GM12878 (cell line): ENCODE data around the gene PGLYRP4. TPM values are rescaled to one million over a fixed set of nuclear protein-coding genes. Genes with fewer than 3 reads are reported as not detected.

ENCODE experiments used
- ATAC-seq: fragments of 200-7000 bp; cut with Tn5 transposase; 3 replicates; pipeline ENCODE4 v1.9.1; 2020; ENCODE audit warnings: mild to moderate bottlenecking, moderate library complexity
- BruUV-seq: library from RNA; stranded (reverse); fragments of 400-500 nt; replicated peaks from 2 replicates; lab custom pipeline; 2021; lab: Mats Ljungman, UMichigan
- CTCF ChIA-PET: fragments of 300-600 bp; sonication (Branson Sonifier 250); formaldehyde crosslinking; extraction: SDS; loops from one replicate; lab custom pipeline; 2021; ENCODE audit warnings: inconsistent platforms; lab: Yijun Ruan, JAX
- POLR2A ChIA-PET: fragments of 350-600 bp; formaldehyde crosslinking; extraction: SDS; loops from one replicate; lab custom pipeline; 2021; ENCODE audit warnings: inconsistent platforms; lab: Charles Lee
- RAD21 ChIA-PET: fragments of 300-600 bp; sonication (Branson Sonifier 250); formaldehyde crosslinking; loops from one replicate; lab custom pipeline; 2023; ENCODE audit warnings: antibody characterized with exemption; ENCODE audit not compliant: unreplicated experiment; lab: Charles Lee
- SMC1A ChIA-PET: fragments of 300-600 bp; sonication (Branson Sonifier 250); formaldehyde crosslinking; loops from one replicate; lab custom pipeline; 2023; ENCODE audit not compliant: unreplicated experiment, uncharacterized antibody; lab: Charles Lee
- DNase-seq: peaks from one replicate; pipeline ENCODE4 v3.0.0-alpha.2; 2011; ENCODE audit warnings: low read depth, low spot score
- FAIRE-seq: peaks from 3 replicates; lab custom pipeline; 2011; peaks lifted over from hg19 to GRCh38; lab: Jason Lieb, UNC
- H2AFZ ChIP-seq: 2 replicates; pipeline ENCODE4 v1.6.0; 2011; ENCODE audit warnings: low read depth, low read length, control low read depth; ENCODE audit not compliant: control insufficient read depth
- H3K27ac ChIP-seq: 2 replicates; pipeline ENCODE4 v1.5.1; 2011; ENCODE audit warnings: control low read depth; ENCODE audit not compliant: control insufficient read depth, insufficient read depth
- H3K27me3 ChIP-seq, 2 experiments: replicated peaks in 1 of 2; 2 replicates each; pipeline versions ENCODE4 v1.6.0 to v1.6.1; 2011; ENCODE audit warnings: low read length in 1 of 2; ENCODE audit not compliant: control insufficient read depth in 2 of 2, insufficient read depth in 2 of 2
- H3K36me3 ChIP-seq, 2 experiments: 2 replicates each; pipeline ENCODE4 v1.5.1; 2011; ENCODE audit warnings: low read length in 1 of 2; ENCODE audit not compliant: control insufficient read depth in 2 of 2, insufficient read depth in 2 of 2
- H3K4me1 ChIP-seq: 2 replicates; pipeline ENCODE4 v1.6.1; 2011; ENCODE audit warnings: mild to moderate bottlenecking, low read length, moderate library complexity, mixed read lengths; ENCODE audit not compliant: control insufficient read depth, insufficient read depth
- H3K4me2 ChIP-seq: 2 replicates; pipeline ENCODE4 v1.6.0; 2011; ENCODE audit warnings: control low read depth; ENCODE audit not compliant: control insufficient read depth, insufficient read depth
- H3K4me3 ChIP-seq: fragments of 200-600 bp; sonication (generic); 2 replicates; pipeline ENCODE4 v1.5.1; 2016
- H3K79me2 ChIP-seq: 2 replicates; pipeline ENCODE4 v1.6.0; 2011; ENCODE audit warnings: low read length; ENCODE audit not compliant: control insufficient read depth, insufficient read depth
- H3K9ac ChIP-seq: 2 replicates; pipeline ENCODE4 v1.8.0; 2011; ENCODE audit warnings: low read length, control low read depth, mixed read lengths; ENCODE audit not compliant: control insufficient read depth, insufficient read depth
- H3K9me3 ChIP-seq: replicated peaks from 3 replicates; pipeline ENCODE4 v1.5.1; 2011; ENCODE audit warnings: mild to moderate bottlenecking, low read length; ENCODE audit not compliant: control insufficient read depth, insufficient read depth
- H4K20me1 ChIP-seq: 2 replicates; pipeline ENCODE4 v1.6.0; 2011; ENCODE audit not compliant: control insufficient read depth, insufficient read depth
- ATF7 ChIP-seq: fragments of 450-650 bp; IDR thresholded peaks from 2 replicates; pipeline ENCODE4 v1.6.1; 2016; ENCODE audit warnings: low read depth, mild to moderate bottlenecking
- POLR2AphosphoS2 ChIP-seq: IDR thresholded peaks from 2 replicates; pipeline ENCODE4 v1.6.1; 2011; ENCODE audit warnings: low read depth, mild to moderate bottlenecking, low read length, improper control_type of control experiment, moderate library complexity
- PRDM15 ChIP-seq: fragments of 450-650 bp; formaldehyde crosslinking; IDR thresholded peaks from 2 replicates; pipeline ENCODE4 v1.4.0; 2020; ENCODE audit warnings: mild to moderate bottlenecking, moderate library complexity
- RAD21 ChIP-seq: IDR thresholded peaks from 2 replicates; pipeline ENCODE4 v1.6.1; 2011; ENCODE audit warnings: mild to moderate bottlenecking, low read depth, low read length, moderate library complexity; ENCODE audit not compliant: insufficient read depth
- SPI1 ChIP-seq: IDR thresholded peaks from 2 replicates; pipeline ENCODE4 v1.6.1; 2011; ENCODE audit warnings: low read depth, mild to moderate bottlenecking, low read length, moderate library complexity, borderline replicate concordance; ENCODE audit not compliant: insufficient read depth
- ZNF687 ChIP-seq: fragments of 450-650 bp; IDR thresholded peaks from 2 replicates; pipeline ENCODE4 v1.6.1; 2017; ENCODE audit warnings: mild to moderate bottlenecking, moderate library complexity
- WGBS: methylation state at CpG from one replicate; pipeline ENCODE4 v1.1.6; 2016; ENCODE audit warnings: low lambda C conversion rate; ENCODE audit not compliant: insufficient replicate concordance, insufficient coverage; ENCODE audit errors: missing lambda C conversion rate; 5-methylcytosine and 5-hydroxymethylcytosine counted together
- in situ Hi-C: fragments of 300-500 bp; cut with MboI; formaldehyde crosslinking; loops from 9 replicates; pipeline ENCODE4 v1.14.3; 2018; ENCODE audit warnings: mixed read lengths
- intact Hi-C: fragments of 100-400 bp; cut with micrococcal nuclease; formaldehyde crosslinking; loops from one replicate; pipeline ENCODE4 v1.14.2; 2022; ENCODE audit not compliant: unreplicated experiment
- polyA plus RNA-seq, 11 experiments: library from polyadenylated mRNA; depleted of rRNA in 4 of 11; unstranded in 6 of 11; stranded (reverse) in 5 of 11; fragments of >200 nt; fragmentation: Nextera tagmentation in 4 of 11; fragmentation: Illumina TruSeq in 1 of 11; extraction: Ambion mirVana in 4 of 11; extraction: Trizol in 1 of 11; gene quantifications; 1 replicate in 1 of 11; 2 replicates in 10 of 11; pipeline versions ENCODE4 v1.2.1 to v1.2.3, GENCODE V29; 2011 to 2016; ENCODE audit warnings: inconsistent platforms in 2 of 11, missing spikeins in 2 of 11, low read depth in 1 of 11
- total RNA-seq, 4 experiments: library from RNA; depleted of rRNA in 3 of 4; stranded (reverse); fragments of >200 nt in 3 of 4; fragmentation: Illumina TruSeq in 1 of 4; extraction: Trizol in 1 of 4; gene quantifications; 2 replicates each; pipeline versions ENCODE4 v1.2.1 to v1.2.3, GENCODE V29; 2013 to 2021

The PGLYRP4 gene
- total and polyA plus RNA-seq, 10 of the 15 experiments (the other 5 are each of a cell fraction or from before 2014, with no cell fraction given): 0.22 to 3.0 (median 0.44) TPM

- in situ Hi-C loops (loop anchor here (5.0 kb wide), 1 partner anchor 148 kb away; no protein-coding TSS in a partner anchor), intact Hi-C loops (no loop called here)
- Histone ChIP-seq H3K4me1 (peaks cover 22% of the 10 kb centered on the region), H3K4me2 (no peak overlapping the region), H2AFZ (no peak overlapping the region), H3K79me2 (no peaks in the 10 kb centered on the region), H3K9ac (no peak overlapping the region), H3K36me3 (no peaks in the 10 kb centered on the region), H3K9me3 (no peaks in the 10 kb centered on the region), H4K20me1 (no peaks in the 10 kb centered on the region), H3K27ac (no peak overlapping the region), H3K4me3 (no peak overlapping the region), H3K27me3 (no peaks in the 10 kb centered on the region)
- 25% methylated on average over 17 of the region's 17 CpGs for WGBS
- no TSS peak for BruUV-seq
- TF ChIP-seq SPI1: peak; percentile 63
- no peak for TF ChIP-seq ZNF687
- TF ChIP-seq RAD21: no peak
- no peak for TF ChIP-seq ATF7
- no peak for TF ChIP-seq POLR2AphosphoS2
- TF ChIP-seq PRDM15 (CRISPR knock-in tag): no peak
- FAIRE-seq (no peak), ATAC-seq (peak; percentile 2; the same call in 2 of the 3 replicates), DNase-seq (no peak)
- ChIA-PET POLR2A (no interaction called here), SMC1A (interaction anchor here (0.8 to 3.3 kb wide), 3 partner anchors 12 to 63 kb away, joined by 3 to 14 read pairs (median 3); partner anchors contain the start of gene PGLYRP3), RAD21 (interaction anchor here (1.2 to 8.4 kb wide), 3 partner anchors 37 to 145 kb away, joined by 3 to 94 read pairs (median 7); partner anchors contain the start of gene PGLYRP3), CTCF (interaction anchor here (0.8 to 8.6 kb wide), 7 partner anchors 9 to 326 kb away, joined by 3 to 326 read pairs (median 3); partner anchors contain the start of gene S100A13)
Observed at GRCh38 chr1:153349363-153350320, 1.0 kb upstream of the PGLYRP4 start.
